Thymus (tissue), 11 donors: Measurements from ENCODE around the gene GPR161. TPM values are rescaled to one million over a fixed set of nuclear protein-coding genes. Genes with fewer than 3 reads are reported as not detected.

Experiments used
- DNase-seq, 9 donors: peaks; one replicate each; pipeline ENCODE4 v3.0.0-alpha.2; 2013; ENCODE audit warnings: low spot score in 9 of 9, low read depth in 6 of 9, missing footprints in 1 of 9
- H3K27ac ChIP-seq, 2 donors: one replicate each; pipeline ENCODE4 v1.5.1; 2013; ENCODE audit warnings: control low read depth in 1 of 2, low read depth in 1 of 2, low read length in 1 of 2, mild to moderate bottlenecking in 1 of 2, moderate library complexity in 1 of 2
- H3K27me3 ChIP-seq, 2 donors: one replicate each; pipeline ENCODE4 v1.5.1; 2013; ENCODE audit warnings: low read length in 1 of 2; ENCODE audit not compliant: control insufficient read depth in 2 of 2, insufficient read depth in 1 of 2
- H3K36me3 ChIP-seq, 2 donors: one replicate each; pipeline ENCODE4 v1.5.1; 2013; ENCODE audit warnings: low read length in 1 of 2, mild to moderate bottlenecking in 1 of 2, moderate library complexity in 1 of 2; ENCODE audit not compliant: control insufficient read depth in 2 of 2, insufficient read depth in 2 of 2
- H3K4me1 ChIP-seq, 2 donors: one replicate each; pipeline ENCODE4 v1.5.1; 2013; ENCODE audit warnings: low read length in 2 of 2; ENCODE audit not compliant: control insufficient read depth in 2 of 2, insufficient read depth in 2 of 2
- H3K4me3 ChIP-seq, 2 donors: one replicate each; pipeline ENCODE4 v1.5.1; 2013; ENCODE audit warnings: low read length in 2 of 2, control low read depth in 1 of 2, mild to moderate bottlenecking in 1 of 2
- H3K9me3 ChIP-seq, 2 donors: one replicate each; pipeline ENCODE4 v1.5.1; 2013; ENCODE audit warnings: low read length in 1 of 2, mild to moderate bottlenecking in 1 of 2; ENCODE audit not compliant: control insufficient read depth in 2 of 2, insufficient read depth in 1 of 2
- WGBS: extraction: QIAGEN DNeasy Blood & Tissue Kit; methylation state at CpG from one replicate; pipeline ENCODE4 v1.1.7; 2013; 5-methylcytosine and 5-hydroxymethylcytosine counted together
- polyA plus RNA-seq: library from polyadenylated mRNA; stranded (reverse); fragments of 200-250 nt; gene quantifications from one replicate; pipeline ENCODE4 v1.2.3, GENCODE V29; 2013
- total RNA-seq: library from RNA; stranded (reverse); fragments of 120-200 nt; gene quantifications from one replicate; pipeline ENCODE4 v1.2.4, GENCODE V29; 2013
- donor health status: healthy.

GPR161 gene
- total and polyA plus RNA-seq, 2 donors, result 1.6 to 2.5 TPM

DNA sequence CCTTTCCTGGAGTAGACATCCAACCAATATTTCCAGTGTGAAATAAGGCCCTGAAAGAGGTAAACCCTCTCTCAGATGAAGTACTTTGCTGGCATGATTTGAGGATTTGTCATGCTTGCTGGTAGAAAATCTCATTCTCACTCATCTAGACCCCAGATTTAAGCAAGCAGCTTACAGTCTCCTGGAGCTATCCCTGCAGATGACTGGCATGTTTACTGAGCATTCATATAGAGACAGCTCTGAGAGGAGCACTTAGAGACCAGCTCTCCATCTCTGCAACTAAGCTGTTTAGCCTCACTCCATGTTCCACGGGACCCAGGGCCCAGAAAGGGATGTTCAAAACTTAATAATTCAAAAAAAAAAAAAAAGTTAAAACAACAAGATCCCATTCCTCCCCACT lies 34.2 kb downstream of the GPR161 start:
- no peak overlapping the region for H3K4me3 ChIP-seq
- no peaks in the 10 kb centered on the region for H3K9me3 ChIP-seq
- H3K27ac ChIP-seq, result no peak overlapping the region
- 88% methylated on average over 1 of the region's 1 CpG for WGBS
- no peak for DNase-seq
- no peaks in the 10 kb centered on the region for H3K4me1 ChIP-seq
- no peaks in the 10 kb centered on the region for H3K27me3 ChIP-seq
- no peaks in the 10 kb centered on the region for H3K36me3 ChIP-seq

DNA sequence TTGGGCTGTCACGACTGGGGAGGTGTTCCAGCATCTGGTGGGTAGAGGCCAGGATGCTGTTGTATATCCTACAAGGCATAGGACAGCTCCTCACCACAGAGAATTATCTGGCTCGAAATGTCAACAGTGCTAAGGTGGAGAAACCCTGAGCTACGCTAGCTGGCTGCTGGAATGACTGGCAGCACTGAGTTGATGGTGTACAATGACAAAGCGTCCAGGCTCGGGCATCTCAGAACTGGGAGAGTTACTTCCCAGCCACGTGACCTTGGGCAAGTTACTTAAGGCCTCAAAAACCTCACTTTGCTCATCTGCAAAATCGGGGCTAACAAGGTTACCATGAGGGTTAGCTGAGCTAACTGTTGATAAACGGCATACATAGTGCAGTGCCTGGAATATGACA lies 35.4 kb downstream of the GPR161 start:
- DNase-seq, result no peak
- WGBS, result 97% methylated on average over 8 of the region's 8 CpGs
- Histone ChIP-seq H3K4me1 (no peaks in the 10 kb centered on the region), H3K4me3 (no peak overlapping the region), H3K27ac (no peak overlapping the region), H3K36me3 (no peaks in the 10 kb centered on the region), H3K27me3 (no peaks in the 10 kb centered on the region), H3K9me3 (no peaks in the 10 kb centered on the region)

GRCh38 chr1:168100315-168101002 lies 36.3 kb downstream of the GPR161 start:
- no peak for DNase-seq
- no peaks in the 10 kb centered on the region for H3K36me3 ChIP-seq
- no peaks in the 10 kb centered on the region for H3K9me3 ChIP-seq
- H3K27ac ChIP-seq, result no peak overlapping the region
- no peaks in the 10 kb centered on the region for H3K4me1 ChIP-seq
- no peak overlapping the region for H3K4me3 ChIP-seq
- WGBS, result 97% methylated on average over 7 of the region's 7 CpGs
- no peaks in the 10 kb centered on the region for H3K27me3 ChIP-seq

DNA sequence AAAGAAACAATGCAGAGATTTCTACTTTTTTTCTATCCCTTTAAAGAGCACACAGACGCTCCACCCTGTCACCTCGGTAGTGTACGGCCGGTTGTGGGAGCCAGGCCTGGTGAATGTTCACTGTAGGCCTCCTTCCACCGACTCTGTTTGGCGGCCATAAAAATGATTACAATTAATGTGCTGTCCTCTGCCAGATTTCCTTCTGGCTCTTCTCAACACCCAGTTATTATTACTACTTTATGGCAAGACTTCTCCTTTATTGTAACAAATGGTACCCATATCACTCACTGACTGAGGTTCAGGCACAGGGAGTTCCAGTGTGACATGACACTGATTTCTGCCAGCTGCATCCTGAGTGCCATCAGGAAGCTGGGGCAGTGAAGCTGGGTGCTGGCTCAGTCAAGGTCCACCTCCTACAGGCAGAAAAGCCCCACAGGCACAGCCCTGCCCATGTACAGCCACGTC lies 37.4 kb downstream of the GPR161 start:
- Histone ChIP-seq H3K4me1 (no peaks in the 10 kb centered on the region), H3K27ac (no peak overlapping the region), H3K4me3 (no peak overlapping the region), H3K36me3 (no peaks in the 10 kb centered on the region), H3K9me3 (no peaks in the 10 kb centered on the region), H3K27me3 (no peaks in the 10 kb centered on the region)
- WGBS, result 95% methylated on average over 7 of the region's 7 CpGs
- DNase-seq, result no peak

GRCh38 chr1:168098534-168099320 lies 38.0 kb downstream of the GPR161 start:
- DNase-seq, result no peak
- H3K4me1 ChIP-seq, result no peaks in the 10 kb centered on the region
- no peaks in the 10 kb centered on the region for H3K9me3 ChIP-seq
- H3K36me3 ChIP-seq, result no peaks in the 10 kb centered on the region
- H3K27me3 ChIP-seq, result no peaks in the 10 kb centered on the region
- WGBS, result 96% methylated on average over 15 of the region's 15 CpGs
- H3K4me3 ChIP-seq, result no peak overlapping the region
- no peak overlapping the region for H3K27ac ChIP-seq

DNA sequence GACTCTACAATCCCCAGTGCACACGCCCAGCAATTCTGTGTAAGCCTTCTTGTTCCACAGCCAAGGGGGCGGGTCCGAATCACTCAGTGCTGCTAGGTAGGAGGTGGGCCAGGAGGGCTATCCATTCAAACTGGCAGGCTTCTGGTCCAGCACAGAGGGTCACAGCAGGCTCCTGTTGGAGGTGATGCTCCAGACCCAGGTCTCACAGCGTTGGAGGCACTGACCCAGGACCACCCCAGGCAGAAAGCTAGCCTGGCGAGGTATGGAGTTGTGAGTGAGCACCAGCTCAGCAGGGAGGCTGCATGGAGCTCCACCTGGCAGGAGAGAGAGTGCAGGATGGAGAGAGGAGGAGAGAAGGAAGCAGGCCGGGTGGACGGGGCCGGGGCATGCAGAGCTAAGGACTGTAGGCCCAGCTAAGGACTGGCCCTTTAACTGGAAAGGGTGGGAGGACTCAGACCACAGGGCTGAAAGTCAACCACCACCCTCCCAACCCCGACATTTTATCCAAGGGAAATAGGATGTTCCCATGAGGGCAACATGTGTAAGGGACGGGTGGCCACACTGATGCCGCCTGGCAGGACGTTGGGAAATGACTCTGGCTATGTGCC lies 38.7 kb downstream of the GPR161 start:
- no peak overlapping the region for H3K4me3 ChIP-seq
- H3K36me3 ChIP-seq, result no peaks in the 10 kb centered on the region
- no peak overlapping the region for H3K27ac ChIP-seq
- DNase-seq, result no peak
- no peaks in the 10 kb centered on the region for H3K4me1 ChIP-seq
- no peaks in the 10 kb centered on the region for H3K27me3 ChIP-seq
- 97% methylated on average over 12 of the region's 12 CpGs for WGBS
- H3K9me3 ChIP-seq, result no peaks in the 10 kb centered on the region

- Histone ChIP-seq H3K27ac (no peak overlapping the region), H3K27me3 (no peaks in the 10 kb centered on the region), H3K4me1 (peaks cover 0 to 2% of the 10 kb centered on the region in 2 donors), H3K4me3 (no peak overlapping the region), H3K9me3 (no peaks in the 10 kb centered on the region), H3K36me3 (no peaks in the 10 kb centered on the region)
- DNase-seq, result no peak
- WGBS, result 97% methylated on average over 27 of the region's 27 CpGs
Measured at GRCh38 chr1:168096296-168097165, 40.2 kb downstream of the GPR161 start.

GRCh38 chr1:168095476-168095875 lies 41.3 kb downstream of the GPR161 start:
- Histone ChIP-seq H3K9me3 (no peaks in the 10 kb centered on the region), H3K4me3 (no peak overlapping the region), H3K27me3 (no peaks in the 10 kb centered on the region), H3K27ac (no peak overlapping the region), H3K4me1 (peaks cover 0 to 2% of the 10 kb centered on the region in 2 donors), H3K36me3 (no peaks in the 10 kb centered on the region)
- 97% methylated on average over 6 of the region's 6 CpGs for WGBS
- no peak for DNase-seq
